GM06990 (cell line): ENCODE data around the gene PHLDB1.
"Not testable (repeated sequence)": the region's sequence is repeated elsewhere in the genome, so short reads cannot be mapped to it uniquely, and the experiment has no call there.

Experiments
- DNase-seq: peaks from one replicate; pipeline ENCODE4 v3.0.0-alpha.2; 2011; ENCODE audit not compliant: insufficient read length; ENCODE audit errors: extremely low read depth
- H3K27me3 ChIP-seq: replicated peaks from 2 replicates; pipeline ENCODE4 v1.6.0; 2011; ENCODE audit warnings: low read length; ENCODE audit not compliant: control insufficient read depth, insufficient read depth
- H3K36me3 ChIP-seq: 2 replicates; pipeline ENCODE4 v1.5.1; 2011; ENCODE audit warnings: low read length; ENCODE audit not compliant: control insufficient read depth, insufficient read depth
- H3K4me3 ChIP-seq: replicated peaks from 2 replicates; pipeline ENCODE4 v1.5.1; 2011; ENCODE audit warnings: low read depth, mild to moderate bottlenecking, control low read depth, low read length
- TF ChIP-seq, protein P1 (sequence below): IDR thresholded peaks from 2 replicates; pipeline ENCODE4 v1.5.1; 2011; ENCODE audit warnings: low read length, control low read depth, mild to moderate bottlenecking, inconsistent platforms; ENCODE audit not compliant: insufficient read depth, poor library complexity, severe bottlenecking

The PHLDB1 gene

DNA sequence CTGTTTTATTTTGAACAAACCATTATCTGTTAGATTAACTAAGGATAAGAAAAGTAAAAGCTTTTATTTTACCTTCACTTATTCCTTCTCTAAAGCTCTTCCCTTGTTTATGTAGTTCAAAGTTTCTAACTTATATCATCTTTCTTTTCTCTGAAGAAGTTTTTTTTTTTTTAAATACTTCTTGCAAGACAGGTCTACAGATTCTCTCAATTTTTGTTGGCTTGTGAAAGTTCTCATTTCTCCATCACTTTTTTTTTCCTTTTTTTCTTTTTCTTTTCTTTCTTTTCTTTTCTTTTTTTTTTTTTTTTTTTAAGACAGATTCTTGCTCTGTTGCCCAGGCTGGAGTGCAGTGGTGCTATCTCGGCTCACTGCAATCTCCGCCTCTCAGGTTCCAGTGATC is 76.8 kb downstream of the PHLDB1 start:
- TF ChIP-seq, protein P1, sequence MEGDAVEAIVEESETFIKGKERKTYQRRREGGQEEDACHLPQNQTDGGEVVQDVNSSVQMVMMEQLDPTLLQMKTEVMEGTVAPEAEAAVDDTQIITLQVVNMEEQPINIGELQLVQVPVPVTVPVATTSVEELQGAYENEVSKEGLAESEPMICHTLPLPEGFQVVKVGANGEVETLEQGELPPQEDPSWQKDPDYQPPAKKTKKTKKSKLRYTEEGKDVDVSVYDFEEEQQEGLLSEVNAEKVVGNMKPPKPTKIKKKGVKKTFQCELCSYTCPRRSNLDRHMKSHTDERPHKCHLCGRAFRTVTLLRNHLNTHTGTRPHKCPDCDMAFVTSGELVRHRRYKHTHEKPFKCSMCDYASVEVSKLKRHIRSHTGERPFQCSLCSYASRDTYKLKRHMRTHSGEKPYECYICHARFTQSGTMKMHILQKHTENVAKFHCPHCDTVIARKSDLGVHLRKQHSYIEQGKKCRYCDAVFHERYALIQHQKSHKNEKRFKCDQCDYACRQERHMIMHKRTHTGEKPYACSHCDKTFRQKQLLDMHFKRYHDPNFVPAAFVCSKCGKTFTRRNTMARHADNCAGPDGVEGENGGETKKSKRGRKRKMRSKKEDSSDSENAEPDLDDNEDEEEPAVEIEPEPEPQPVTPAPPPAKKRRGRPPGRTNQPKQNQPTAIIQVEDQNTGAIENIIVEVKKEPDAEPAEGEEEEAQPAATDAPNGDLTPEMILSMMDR, result no peak
- Histone ChIP-seq H3K36me3 (no peaks in the 10 kb centered on the region), H3K4me3 (no peak overlapping the region), H3K27me3 (no peaks in the 10 kb centered on the region; the same call in 1 of the 2 replicates)
- no peak for DNase-seq

DNA sequence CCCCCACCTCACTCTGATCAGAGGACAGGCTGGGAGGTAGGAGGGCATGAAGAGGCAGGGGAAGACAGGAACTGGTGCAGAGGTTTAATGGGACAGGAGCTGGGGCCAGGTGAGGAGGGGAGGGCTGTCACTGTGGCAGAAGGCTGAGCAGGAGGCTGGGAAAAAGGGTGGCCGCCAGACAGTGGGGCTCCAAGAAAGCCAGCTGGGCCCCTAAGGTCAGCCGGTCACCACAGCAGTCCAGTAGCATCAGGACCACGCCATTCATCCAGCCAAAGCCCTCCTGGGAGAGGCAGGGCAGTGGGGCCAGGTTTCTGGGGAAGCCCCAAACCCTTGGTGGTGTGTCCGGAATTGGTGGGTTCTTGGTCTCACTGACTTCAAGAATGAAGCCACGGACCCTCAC is 80.5 kb downstream of the PHLDB1 start:
- no peaks in the 10 kb centered on the region for H3K36me3 ChIP-seq
- no peaks in the 10 kb centered on the region for H3K27me3 ChIP-seq
- H3K4me3 ChIP-seq, result no peak overlapping the region
- no peak for DNase-seq
- TF ChIP-seq, protein P1, result no peak

DNA sequence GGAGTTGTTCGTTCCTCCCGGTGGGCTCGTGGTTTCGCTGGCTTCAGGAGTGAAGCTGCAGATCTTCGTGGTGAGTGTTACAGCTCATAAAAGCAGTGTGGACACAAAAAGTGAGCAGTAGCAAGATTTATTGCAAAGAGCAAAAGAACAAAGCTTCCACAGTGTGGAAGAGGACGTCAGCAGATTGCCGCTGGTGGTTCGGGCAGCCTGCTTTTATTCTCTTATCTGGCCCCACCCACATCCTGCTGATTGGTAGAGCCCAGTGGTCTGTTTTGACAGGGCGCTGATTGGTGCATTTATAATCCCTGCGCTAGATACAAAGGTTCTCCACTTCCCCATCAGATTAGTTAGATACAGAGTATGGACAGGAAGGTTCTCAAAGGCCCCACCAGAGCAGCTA is 80.9 kb downstream of the PHLDB1 start:
- H3K27me3 ChIP-seq, DNase-seq, H3K36me3 ChIP-seq, H3K4me3 ChIP-seq: not testable (repeated sequence)

DNA sequence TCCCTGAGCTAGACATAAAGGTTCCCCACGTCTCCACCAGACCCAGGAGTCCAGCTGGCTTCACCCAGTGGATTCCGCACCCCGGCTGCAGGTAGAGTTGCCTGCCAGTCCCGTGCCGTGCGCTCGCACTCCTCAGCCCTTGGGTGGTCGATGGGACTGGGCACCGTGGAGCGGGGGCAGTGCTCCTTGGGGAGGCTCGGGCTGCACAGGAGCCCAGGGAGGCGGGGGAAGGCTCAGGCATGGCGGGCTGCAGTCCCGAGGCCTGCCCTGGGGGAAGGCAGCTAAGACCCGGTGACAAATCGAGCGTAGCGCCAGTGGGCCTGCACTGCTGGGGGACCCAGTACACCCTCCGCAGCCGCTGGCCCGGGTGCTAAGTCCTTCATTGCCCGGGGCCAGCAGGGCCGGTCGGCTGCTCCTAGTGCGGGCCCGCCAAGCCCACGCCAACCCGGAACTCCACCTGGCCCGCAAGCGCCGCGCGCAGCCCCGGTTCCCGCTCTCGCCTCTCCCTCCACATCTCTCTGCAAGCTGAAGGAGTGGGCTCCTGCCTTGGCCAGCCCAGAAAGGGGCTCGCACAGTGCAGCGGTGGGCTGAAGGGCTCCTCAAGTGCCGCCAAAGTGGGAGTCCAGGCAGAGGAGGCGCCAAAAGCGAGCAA is 81.6 kb downstream of the PHLDB1 start:
- H3K27me3 ChIP-seq, result no peaks in the 10 kb centered on the region
- H3K36me3 ChIP-seq, result no peaks in the 10 kb centered on the region
- TF ChIP-seq, protein P1, result no peak
- H3K4me3 ChIP-seq, result no peak overlapping the region
- DNase-seq, result no peak

DNA sequence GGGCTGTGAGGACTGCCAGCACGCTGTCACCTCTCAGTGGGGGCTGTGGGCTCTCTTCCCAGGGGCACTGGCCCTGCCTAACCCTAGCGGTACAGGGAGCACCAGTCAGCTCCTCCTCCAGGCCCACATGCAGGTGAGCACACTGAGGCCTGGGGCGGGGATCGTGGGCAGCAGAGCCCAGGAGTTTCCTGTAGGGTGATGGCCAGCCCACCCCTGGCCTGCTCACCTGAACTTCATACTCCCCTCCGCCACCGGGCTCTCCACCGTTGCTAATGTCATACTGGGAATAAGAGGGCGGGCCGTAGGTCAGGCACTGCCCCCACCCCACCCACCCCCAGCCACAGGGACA is 82.1 kb downstream of the PHLDB1 start:
- DNase-seq, result no peak
- TF ChIP-seq, protein P1, result no peak
- H3K4me3 ChIP-seq, result no peak overlapping the region
- no peaks in the 10 kb centered on the region for H3K27me3 ChIP-seq
- no peaks in the 10 kb centered on the region for H3K36me3 ChIP-seq

DNA sequence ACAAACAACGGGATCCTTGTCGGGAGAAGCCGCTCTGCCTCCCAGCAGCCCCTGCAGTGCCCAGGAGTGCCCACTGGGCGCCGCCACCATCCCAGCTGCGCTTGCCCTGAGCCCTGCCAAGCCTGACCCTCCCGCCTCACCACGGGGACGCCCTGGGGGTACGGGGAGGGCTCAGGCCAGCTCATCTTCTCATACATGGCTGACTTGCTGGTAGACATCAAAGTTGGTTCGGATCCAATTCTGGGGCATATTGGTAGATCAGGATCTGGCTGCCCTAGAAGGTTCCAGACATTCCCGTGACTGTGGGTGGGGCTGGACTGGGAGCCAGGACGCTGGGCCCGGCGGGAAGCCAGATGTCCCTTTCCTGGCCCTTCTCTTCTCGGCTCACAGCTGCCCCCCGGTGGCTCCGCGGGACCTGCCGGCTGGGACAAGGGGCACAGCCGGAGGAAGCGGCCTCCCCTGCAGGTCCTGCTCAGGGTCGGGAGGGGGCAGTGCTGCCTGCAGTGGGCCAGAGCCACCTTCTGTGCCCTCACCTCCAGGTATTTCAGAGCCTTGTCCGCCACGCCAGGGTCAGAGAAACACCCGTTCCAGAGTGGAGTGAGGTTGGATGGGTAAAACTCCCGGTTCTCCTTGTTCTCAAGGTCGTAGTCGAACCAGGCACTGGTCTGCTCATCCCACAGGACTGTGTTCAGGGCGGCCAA is 82.6 kb downstream of the PHLDB1 start:
- no peaks in the 10 kb centered on the region for H3K27me3 ChIP-seq
- TF ChIP-seq, protein P1, result peak; percentile 95
- peak; percentile 78 for DNase-seq
- no peaks in the 10 kb centered on the region for H3K36me3 ChIP-seq
- peak overlapping the region; percentile 47 for H3K4me3 ChIP-seq
